ENCODE results near the gene POU2F3.

POU2F3 gene

DNA sequence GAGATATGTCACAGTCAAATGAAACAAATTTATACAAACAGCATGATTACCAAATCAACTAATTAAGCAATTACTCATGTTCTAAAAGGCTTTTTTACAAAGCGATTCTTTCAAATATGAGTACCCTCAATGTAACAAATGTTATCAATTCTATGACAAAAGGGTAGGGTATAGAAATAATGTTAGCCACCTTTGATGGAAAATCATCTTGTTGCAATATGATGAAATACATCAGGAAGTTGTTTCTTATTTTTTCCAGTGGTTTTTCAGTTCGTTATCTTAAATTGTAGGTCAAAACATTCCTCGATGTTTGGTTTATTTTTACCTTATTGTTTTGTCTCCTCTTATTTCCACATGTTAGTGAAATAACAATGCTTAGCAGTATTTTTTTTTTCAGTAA lies 102.7 kb downstream of the POU2F3 start:
- no peak for DNase-seq

DNA sequence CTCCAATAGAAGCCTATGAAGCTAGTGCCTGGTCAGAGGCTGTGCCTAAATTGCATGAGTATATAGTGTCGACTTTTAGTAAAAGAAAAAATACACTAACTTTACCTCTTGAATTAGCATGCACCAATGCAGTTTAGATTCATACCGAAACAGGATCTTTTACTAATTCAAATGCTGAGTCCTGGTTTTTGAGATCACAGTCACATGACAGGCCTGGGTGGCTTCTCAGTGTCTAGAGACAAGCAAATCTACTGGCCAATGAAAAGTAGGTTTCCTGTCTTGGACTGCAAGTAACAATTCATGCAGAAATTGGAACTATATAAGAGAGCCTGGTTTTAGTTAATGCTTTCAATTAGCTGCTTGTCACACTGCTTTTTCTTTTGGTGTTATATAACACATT lies 103.5 kb downstream of the POU2F3 start:
- DNase-seq: no peak

- DNase-seq: no peak
These were observed 104.5 kb downstream of the POU2F3 start for GRCh38 chr11:120344302-120345004.

- no peak for DNase-seq
These were observed 106.3 kb downstream of the POU2F3 start for GRCh38 chr11:120346233-120346632.

DNA sequence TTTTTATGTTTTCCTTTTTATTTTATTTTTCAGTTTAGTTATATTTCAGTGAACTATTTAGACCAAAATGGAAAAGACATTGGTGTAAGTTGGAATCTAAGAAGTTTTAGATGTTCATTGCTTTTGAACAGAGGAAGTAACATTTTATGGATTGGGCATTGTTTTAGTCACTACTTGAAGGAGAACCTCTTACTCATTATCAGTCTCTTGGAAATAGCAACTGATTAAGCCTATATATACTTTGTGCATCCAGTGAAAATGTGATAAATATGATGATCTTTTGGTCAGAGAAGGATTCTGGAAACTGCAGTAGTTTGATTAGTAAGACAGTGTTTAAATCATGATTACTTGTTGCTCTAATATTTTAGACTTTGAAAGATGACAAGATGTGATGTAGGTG lies 110.7 kb downstream of the POU2F3 start:
- DNase-seq: no peak

GRCh38 chr11:120352405-120352804 lies 112.5 kb downstream of the POU2F3 start:
- DNase-seq: no peak

DNA sequence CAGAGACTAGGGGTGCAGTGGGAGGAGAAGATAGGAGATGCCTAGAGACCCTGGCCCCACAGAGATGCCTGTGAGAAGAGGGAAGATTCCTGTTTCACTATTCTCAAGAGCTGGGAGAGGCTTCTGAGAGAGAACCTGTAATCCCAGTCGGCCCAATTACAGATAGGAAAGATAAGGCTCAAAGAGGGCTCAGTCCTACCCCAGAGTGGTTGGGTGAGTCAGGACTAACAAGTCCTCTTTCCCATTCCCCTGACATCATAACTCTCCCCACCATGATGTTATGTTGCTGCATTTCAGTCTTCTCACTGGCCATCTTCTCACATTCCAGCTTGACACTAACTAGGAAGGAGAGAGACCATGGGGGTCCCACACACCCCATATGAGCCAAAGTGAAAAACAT lies 114.1 kb downstream of the POU2F3 start:
- DNase-seq: no peak

DNA sequence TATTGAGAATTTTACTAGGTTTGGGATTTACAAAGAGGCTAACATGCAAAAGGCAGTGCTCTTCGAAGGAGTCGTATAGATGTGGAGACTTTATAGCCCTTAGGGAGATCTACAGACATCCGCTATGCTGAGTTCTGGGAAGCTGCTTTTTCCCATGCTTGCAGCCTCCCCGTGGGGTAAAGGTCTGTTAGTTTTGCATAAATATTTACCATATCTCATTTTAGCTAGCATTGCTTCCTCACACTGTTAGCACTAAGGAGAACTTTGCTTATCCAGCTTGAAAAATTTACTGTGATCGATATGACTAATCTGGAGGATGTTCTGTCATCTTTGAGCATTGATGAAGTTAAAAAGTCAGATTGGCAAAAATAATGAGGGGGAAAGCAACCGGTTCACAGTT lies 114.8 kb downstream of the POU2F3 start:
- no peak for DNase-seq

DNA sequence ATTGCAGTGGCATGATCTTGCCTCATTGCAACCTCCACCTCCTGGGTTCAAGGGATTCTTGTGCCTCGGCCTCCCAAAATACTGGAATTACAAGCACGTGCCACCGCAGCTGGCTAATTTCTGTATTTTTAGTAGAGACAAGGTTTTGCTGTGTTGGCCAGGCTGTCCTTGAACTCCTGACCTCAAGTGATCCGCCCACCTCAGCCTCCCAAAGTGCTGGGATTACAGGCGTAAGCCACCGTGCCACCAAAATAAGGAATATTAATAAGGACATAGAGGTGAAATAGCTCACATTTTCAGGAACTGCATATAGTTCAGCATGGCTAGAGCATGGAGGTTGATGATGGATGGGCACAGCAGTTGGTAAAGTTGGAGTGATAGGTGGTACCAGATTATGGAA lies 117.7 kb downstream of the POU2F3 start:
- DNase-seq: no peak

- no peak for DNase-seq
These were observed 118.8 kb downstream of the POU2F3 start for GRCh38 chr11:120358729-120359128.

- DNase-seq: no peak
These were observed 123.5 kb downstream of the POU2F3 start for GRCh38 chr11:120363436-120363835.

- DNase-seq: no peak
These were observed 125.6 kb downstream of the POU2F3 start for GRCh38 chr11:120365512-120365911.

All from NCI-H1436 treated with DMSO at 0.1 percent for 48 hours (cell line).